ENCODE results near the gene CYP19A1. TPM values are rescaled to one million over a fixed set of nuclear protein-coding genes. Genes with fewer than 3 reads are reported as not detected.

The CYP19A1 gene
- total and polyA plus RNA-seq, 2 of the 8 experiments (the other 6 are each of a cell fraction or from before 2014, with no cell fraction given): not detected

- no peak overlapping the region for H2BK15ac ChIP-seq (ENCODE audit: low read length)
- no peaks in the 10 kb centered on the region for H3K4me1 ChIP-seq (replicated peaks in 1 of 4; ENCODE audit: control insufficient read depth in 3 of 4, insufficient read depth in 4 of 4, low read length in 3 of 4)
- H2BK20ac ChIP-seq (ENCODE audit: low read length): no peak overlapping the region
- H3K27me3 ChIP-seq (replicated peaks in 1 of 4; ENCODE audit: control insufficient read depth in 3 of 4, extremely low read depth in 1 of 4, insufficient read depth in 3 of 4, low read length in 3 of 4): no peaks in the 10 kb centered on the region
- no peak overlapping the region for H3K27ac ChIP-seq (ENCODE audit: low read depth, low read length)
- no peak overlapping the region for H3K4me3 ChIP-seq (ENCODE audit: extremely low read depth in 1 of 4, insufficient read depth in 2 of 4, low read depth in 3 of 4, low read length in 4 of 4)
- H2BK5ac ChIP-seq (ENCODE audit: low read depth, low read length): no peak overlapping the region
- H4K8ac ChIP-seq (ENCODE audit: extremely low read depth, insufficient read depth, low read length): no peak overlapping the region
- H4K91ac ChIP-seq (replicated peaks; ENCODE audit: insufficient read length, low read length): no peak overlapping the region
- no peak overlapping the region for H3K23ac ChIP-seq (ENCODE audit: insufficient read length)
- no peaks in the 10 kb centered on the region for H3K79me2 ChIP-seq (ENCODE audit: control insufficient read depth in 1 of 2, insufficient read depth in 2 of 2, low read length in 2 of 2)
- WGBS, 2 experiments (ENCODE audit: extremely low coverage in 1 of 2, insufficient coverage in 1 of 2, insufficient read length in 1 of 2, insufficient replicate concordance in 2 of 2, low coverage in 1 of 2, low lambda C conversion rate in 2 of 2, missing lambda C conversion rate in 1 of 2): 92% methylated on average over 2 of the region's 2 CpGs; no CpG with 5 or more reads in 1 of the 2 experiments
- H3K36me3 ChIP-seq (ENCODE audit: control insufficient read depth in 2 of 4, insufficient read depth in 4 of 4, low read length in 3 of 4): no peaks in the 10 kb centered on the region
- DNase-seq (ENCODE audit: low read depth in 1 of 2, low spot score in 2 of 2): no peak
- no peak overlapping the region for H2AK5ac ChIP-seq (ENCODE audit: low read depth, low read length)
- H3K18ac ChIP-seq (ENCODE audit: extremely low read depth, low read length): no peak overlapping the region
- H3K9ac ChIP-seq (replicated peaks in 1 of 4; ENCODE audit: extremely low read depth in 1 of 4, low read depth in 3 of 4, low read length in 3 of 4): no peak overlapping the region
- no peak overlapping the region for H3K14ac ChIP-seq (ENCODE audit: insufficient read length)
- ChIA-PET CTCF (ENCODE audit: partially characterized antibody) (interaction anchor here (1.0 to 2.9 kb wide), 6 partner anchors 21 to 963 kb away, joined by 3 to 7 read pairs (median 4); partner anchors contain the start of gene GLDN), POLR2A (ENCODE audit: partially characterized antibody) (no interaction called here)
- H3K79me1 ChIP-seq (ENCODE audit: low read depth, low read length): no peaks in the 10 kb centered on the region
- no peaks in the 10 kb centered on the region for H3K9me3 ChIP-seq (ENCODE audit: insufficient read depth in 2 of 2, low read depth in 1 of 2, low read length in 1 of 2)
- FAIRE-seq: no peak
- H3K56ac ChIP-seq (replicated peaks; ENCODE audit: insufficient read length, low read depth, low read length): no peak overlapping the region
- no peak overlapping the region for H4K5ac ChIP-seq (ENCODE audit: insufficient read length, low read depth, low read length)
- H3K4ac ChIP-seq (replicated peaks; ENCODE audit: insufficient read length, low read depth, low read length): no peak overlapping the region
- no peak overlapping the region for H2AFZ ChIP-seq (ENCODE audit: low read length)
- no peak overlapping the region for H2BK120ac ChIP-seq (replicated peaks; ENCODE audit: low read depth, low read length)
- no peaks in the 10 kb centered on the region for H3K23me2 ChIP-seq (ENCODE audit: low read depth, low read length)
- no peaks in the 10 kb centered on the region for H4K20me1 ChIP-seq (replicated peaks in 1 of 2; ENCODE audit: control insufficient read depth in 1 of 2, insufficient read depth in 2 of 2, low read length in 2 of 2)
- no peak overlapping the region for H3K4me2 ChIP-seq (ENCODE audit: insufficient read depth in 1 of 2, low read depth in 2 of 2, low read length in 2 of 2)
- H2BK12ac ChIP-seq (ENCODE audit: low read depth, low read length): no peak overlapping the region
- TF ChIP-seq EZH2 (IDR thresholded peaks at IDR 0.05; ENCODE audit: low read depth, low read length, severe bottlenecking) (no peak), ZNF274 (IDR thresholded peaks at IDR 0.05; ENCODE audit: borderline replicate concordance, extremely low read depth, low read length) (no peak), E2F6 (IDR thresholded peaks at IDR 0.05) (no peak), PHF8 (conservative IDR thresholded peaks at IDR 0.05; ENCODE audit: low read depth, low read length) (no peak), SUZ12 (IDR thresholded peaks at IDR 0.05; ENCODE audit: low read length) (no peak), FOSL1 (IDR thresholded peaks at IDR 0.05; ENCODE audit: insufficient read depth, low read depth, low read length) (no peak), RNF2 (IDR thresholded peaks at IDR 0.05; ENCODE audit: borderline replicate concordance, low read depth, low read length, missing control alignments, poor library complexity, severe bottlenecking) (no peak), KDM4A (IDR thresholded peaks at IDR 0.05; ENCODE audit: low read depth, low read length, severe bottlenecking) (no peak), TEAD4 (IDR thresholded peaks at IDR 0.05; ENCODE audit: low read depth, low read length) (no peak), CREB1 (IDR thresholded peaks at IDR 0.05) (no peak), GABPA (IDR thresholded peaks at IDR 0.05; ENCODE audit: borderline replicate concordance, insufficient read depth, low read length) (no peak), MAX (IDR thresholded peaks at IDR 0.05) (no peak), RBBP5 (IDR thresholded peaks at IDR 0.05; ENCODE audit: borderline replicate concordance, low read depth, low read length) (no peak)
Observed at GRCh38 chr15:51319539-51319938, 18.9 kb downstream of the CYP19A1 start.
